A673 (cell line): Measurements from ENCODE around the gene COL5A1. TPM values are rescaled to one million over a fixed set of nuclear protein-coding genes. Genes with fewer than 3 reads are reported as not detected.

ENCODE experiments used
- BruUV-seq: library from RNA; stranded (reverse); fragments of 400-500 nt; replicated peaks from 2 replicates; lab custom pipeline; 2021; lab: Mats Ljungman, UMichigan
- CTCF ChIA-PET: fragments of 300-600 bp; sonication (Branson Sonifier 250); formaldehyde crosslinking; loops from one replicate; lab custom pipeline; 2022; ENCODE audit warnings: antibody characterized with exemption; lab: Charles Lee
- POLR2A ChIA-PET: fragments of 300-600 bp; sonication (Branson Sonifier 250); formaldehyde crosslinking; loops from one replicate; lab custom pipeline; 2022; ENCODE audit warnings: antibody characterized with exemption; ENCODE audit not compliant: low non-redundant PET; lab: Charles Lee
- DNase-seq: peaks from one replicate; pipeline ENCODE4 v3.0.0-alpha.2; 2015; ENCODE audit warnings: low spot score
- H3K27ac ChIP-seq: fragments of 200-600 bp; sonication (generic); 2 replicates; pipeline ENCODE4 v1.5.1; 2016; ENCODE audit warnings: mixed run types, low read depth, mild to moderate bottlenecking, mixed read lengths, antibody characterized with exemption, low read length; ENCODE audit not compliant: poor library complexity, severe bottlenecking
- H3K27me3 ChIP-seq: fragments of 200-600 bp; sonication (generic); replicated peaks from 2 replicates; pipeline ENCODE4 v1.6.1; 2017; ENCODE audit warnings: mixed run types, low read depth, mild to moderate bottlenecking, mixed read lengths, antibody characterized with exemption, low read length; ENCODE audit not compliant: insufficient read depth, poor library complexity
- H3K36me3 ChIP-seq: fragments of 200-600 bp; sonication (generic); 2 replicates; pipeline ENCODE4 v1.6.1; 2016; ENCODE audit warnings: mixed run types, mild to moderate bottlenecking, mixed read lengths, antibody characterized with exemption, low read length; ENCODE audit not compliant: insufficient read depth, poor library complexity, severe bottlenecking
- H3K4me1 ChIP-seq: fragments of 200-600 bp; sonication (generic); 2 replicates; pipeline ENCODE4 v1.6.1; 2017; ENCODE audit warnings: mixed run types, mild to moderate bottlenecking, mixed read lengths, antibody characterized with exemption, low read length; ENCODE audit not compliant: insufficient read depth, poor library complexity, severe bottlenecking
- H3K4me3 ChIP-seq: fragments of 200-600 bp; sonication (generic); 2 replicates; pipeline ENCODE4 v1.5.1; 2016; ENCODE audit warnings: low read depth, mixed run types, mild to moderate bottlenecking, mixed read lengths, low read length; ENCODE audit not compliant: poor library complexity, severe bottlenecking
- H3K9me3 ChIP-seq: fragments of 200-600 bp; sonication (generic); 2 replicates; pipeline ENCODE4 v1.6.1; 2016; ENCODE audit warnings: mixed run types, low read depth, mild to moderate bottlenecking, mixed read lengths, antibody characterized with exemption, low read length; ENCODE audit not compliant: poor library complexity, severe bottlenecking
- EZH2 ChIP-seq: fragments of 200-600 bp; sonication (generic); IDR thresholded peaks from 2 replicates; pipeline ENCODE4 v1.6.1; 2017; ENCODE audit warnings: borderline replicate concordance, low read depth, mild to moderate bottlenecking, mixed read lengths, antibody characterized with exemption, low read length; ENCODE audit not compliant: poor library complexity, severe bottlenecking
- intact Hi-C: fragments of 100-400 bp; cut with micrococcal nuclease; formaldehyde crosslinking; loops from one replicate; pipeline ENCODE4 v1.10.0; 2022; ENCODE audit not compliant: unreplicated experiment
- total RNA-seq: library from RNA; stranded (reverse); gene quantifications from 2 replicates; pipeline ENCODE4 v1.2.3, GENCODE V29; 2021
- TF ChIP-seq, protein P1 (sequence below): fragments of 300-800, 200-600 bp; sonication (generic); conservative IDR thresholded peaks from 2 replicates; pipeline ENCODE4 v1.5.1; 2017; ENCODE audit warnings: low read depth, mild to moderate bottlenecking, antibody characterized with exemption, low read length, moderate library complexity, mixed read lengths

COL5A1 gene
- total RNA-seq, 1 experiment from 2014 or later, result 33.6 TPM

DNA sequence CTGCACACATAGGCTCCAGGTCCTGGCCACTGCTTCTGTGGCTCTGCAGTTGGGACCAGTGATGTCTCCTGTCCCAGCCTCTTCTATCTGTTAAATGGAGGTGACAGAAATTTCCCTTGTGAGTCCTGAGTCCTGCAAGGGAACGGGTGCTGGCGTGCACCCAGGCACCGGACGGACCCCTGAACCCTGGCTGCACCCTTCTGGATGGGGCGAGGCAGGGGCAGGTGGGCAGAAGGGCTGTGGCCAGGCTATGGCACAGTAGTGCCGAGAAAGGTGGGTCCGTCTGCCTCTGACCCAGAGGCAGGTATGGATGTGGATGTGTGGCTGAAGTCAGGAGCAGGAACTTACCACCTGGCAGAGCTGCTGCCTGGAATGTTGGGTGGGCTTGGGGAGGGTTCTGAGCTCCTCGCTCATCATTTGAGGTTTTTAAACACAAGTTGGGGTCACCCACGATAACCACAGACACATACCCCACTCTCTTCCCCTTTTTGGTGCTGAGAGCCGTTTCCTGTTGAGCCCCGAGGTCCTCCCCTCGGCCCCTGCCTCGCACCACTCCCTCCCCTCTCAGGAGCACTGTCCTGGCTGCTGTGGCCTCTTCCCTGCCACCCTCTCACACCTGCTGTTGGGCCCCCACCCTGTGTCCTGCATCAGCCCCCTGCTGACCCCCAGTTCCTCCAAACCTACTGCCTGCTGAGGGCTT, 82.0 kb downstream of the COL5A1 start:
- Histone ChIP-seq H3K36me3 (no peaks in the 10 kb centered on the region), H3K9me3 (no peaks in the 10 kb centered on the region), H3K4me1 (no peaks in the 10 kb centered on the region), H3K27ac (no peak overlapping the region), H3K27me3 (no peaks in the 10 kb centered on the region), H3K4me3 (no peak overlapping the region)
- no peak for DNase-seq
- intact Hi-C loops, result no loop called here
- ChIA-PET POLR2A (no interaction called here), CTCF (no interaction called here)
- BruUV-seq, result no TSS peak
- TF ChIP-seq, protein P1, sequence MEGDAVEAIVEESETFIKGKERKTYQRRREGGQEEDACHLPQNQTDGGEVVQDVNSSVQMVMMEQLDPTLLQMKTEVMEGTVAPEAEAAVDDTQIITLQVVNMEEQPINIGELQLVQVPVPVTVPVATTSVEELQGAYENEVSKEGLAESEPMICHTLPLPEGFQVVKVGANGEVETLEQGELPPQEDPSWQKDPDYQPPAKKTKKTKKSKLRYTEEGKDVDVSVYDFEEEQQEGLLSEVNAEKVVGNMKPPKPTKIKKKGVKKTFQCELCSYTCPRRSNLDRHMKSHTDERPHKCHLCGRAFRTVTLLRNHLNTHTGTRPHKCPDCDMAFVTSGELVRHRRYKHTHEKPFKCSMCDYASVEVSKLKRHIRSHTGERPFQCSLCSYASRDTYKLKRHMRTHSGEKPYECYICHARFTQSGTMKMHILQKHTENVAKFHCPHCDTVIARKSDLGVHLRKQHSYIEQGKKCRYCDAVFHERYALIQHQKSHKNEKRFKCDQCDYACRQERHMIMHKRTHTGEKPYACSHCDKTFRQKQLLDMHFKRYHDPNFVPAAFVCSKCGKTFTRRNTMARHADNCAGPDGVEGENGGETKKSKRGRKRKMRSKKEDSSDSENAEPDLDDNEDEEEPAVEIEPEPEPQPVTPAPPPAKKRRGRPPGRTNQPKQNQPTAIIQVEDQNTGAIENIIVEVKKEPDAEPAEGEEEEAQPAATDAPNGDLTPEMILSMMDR, result no peak
- no peak for TF ChIP-seq EZH2

DNA sequence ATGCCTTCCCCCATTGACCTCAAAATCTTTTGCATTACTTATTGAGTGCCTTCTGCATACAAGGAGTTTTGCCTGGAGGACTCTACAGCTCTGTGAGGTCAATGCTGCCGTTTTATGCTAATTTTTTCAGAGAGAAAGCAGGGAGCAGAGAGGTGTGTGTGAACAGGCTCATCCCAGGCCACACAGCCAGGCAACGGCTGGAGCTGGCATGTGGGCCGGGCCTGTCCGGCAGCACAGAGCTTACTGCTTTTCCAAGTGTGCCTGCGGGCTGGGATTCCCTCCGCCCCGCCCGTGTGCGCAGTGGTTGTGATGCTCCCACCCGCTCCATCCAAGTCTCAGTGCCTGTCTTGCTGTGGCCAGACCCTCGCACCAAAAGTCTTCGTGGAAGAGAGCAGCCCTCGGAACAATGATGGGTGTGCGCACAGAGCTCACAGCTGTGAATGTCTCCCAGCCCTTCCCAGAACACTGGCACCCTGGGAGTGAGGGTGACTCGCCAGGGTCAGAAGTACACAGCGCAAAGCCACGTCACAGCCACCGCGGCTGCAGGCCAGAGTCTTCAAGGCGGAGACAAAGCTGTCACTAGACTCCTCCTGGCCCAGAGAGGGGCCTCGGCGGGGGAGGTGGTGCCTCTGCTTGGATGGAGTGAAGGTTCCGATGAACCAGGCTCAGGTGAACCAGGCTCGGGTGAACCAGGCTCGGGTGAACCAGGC, 82.8 kb downstream of the COL5A1 start:
- CTCF ChIA-PET, result no interaction called here
- Histone ChIP-seq H3K27ac (no peak overlapping the region), H3K4me1 (no peaks in the 10 kb centered on the region), H3K4me3 (no peak overlapping the region), H3K9me3 (no peaks in the 10 kb centered on the region), H3K36me3 (no peaks in the 10 kb centered on the region), H3K27me3 (no peaks in the 10 kb centered on the region)
- intact Hi-C loops, result no loop called here
- BruUV-seq, result no TSS peak
- POLR2A ChIA-PET, result no interaction called here
- DNase-seq, result no peak
- no peak for TF ChIP-seq EZH2
- TF ChIP-seq, protein P1, result no peak

DNA sequence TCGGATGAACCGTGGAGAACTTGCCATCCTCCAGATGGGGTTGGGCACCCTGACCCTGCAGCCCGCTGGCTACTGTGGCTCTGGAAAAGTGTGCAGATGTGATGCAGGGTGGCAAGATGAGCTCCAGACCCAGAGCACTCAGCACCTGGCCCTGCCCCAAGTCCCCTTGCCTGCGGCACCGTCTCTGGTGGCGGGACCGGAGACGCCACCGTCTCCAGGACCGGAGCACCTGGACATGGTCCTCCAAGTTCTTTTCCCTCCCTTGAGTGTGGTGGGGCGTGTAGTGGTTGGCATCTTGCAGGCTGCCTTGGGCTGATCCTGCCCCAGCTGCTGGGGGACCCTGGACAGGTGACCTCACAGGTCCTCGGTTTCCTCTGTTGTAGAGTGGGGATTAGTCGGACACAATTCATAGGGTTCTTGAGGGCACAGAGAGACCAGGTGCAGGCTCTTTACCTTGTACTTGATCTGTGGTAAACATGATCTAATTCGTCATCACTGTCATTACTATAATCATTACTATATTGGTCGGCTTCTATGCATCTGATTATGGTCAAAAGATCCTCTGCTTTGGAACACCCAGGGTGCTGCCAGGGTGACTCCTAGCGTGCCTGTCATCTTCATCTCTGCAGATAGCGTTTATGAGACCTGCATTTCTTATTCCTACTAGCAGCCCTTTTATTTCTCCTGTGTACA, 83.5 kb downstream of the COL5A1 start:
- BruUV-seq, result no TSS peak
- no peaks in the 10 kb centered on the region for H3K36me3 ChIP-seq

More for the DNA sequence above, 83.5 kb downstream of the COL5A1 start:
- ChIA-PET CTCF (no interaction called here), POLR2A (no interaction called here)
- Histone ChIP-seq H3K9me3 (no peaks in the 10 kb centered on the region), H3K27ac (no peak overlapping the region), H3K27me3 (no peaks in the 10 kb centered on the region), H3K4me1 (no peaks in the 10 kb centered on the region), H3K4me3 (no peak overlapping the region)
- DNase-seq, result no peak
- intact Hi-C loops, result no loop called here
- TF ChIP-seq EZH2, result no peak
- TF ChIP-seq, protein P1, result no peak
